Measurements from ENCODE around the gene ERGIC1. TPM values are rescaled to one million over a fixed set of nuclear protein-coding genes. Genes with fewer than 3 reads are reported as not detected.

The ERGIC1 gene
- total RNA-seq, 1 experiment from 2014 or later, result 89.8 TPM

DNA sequence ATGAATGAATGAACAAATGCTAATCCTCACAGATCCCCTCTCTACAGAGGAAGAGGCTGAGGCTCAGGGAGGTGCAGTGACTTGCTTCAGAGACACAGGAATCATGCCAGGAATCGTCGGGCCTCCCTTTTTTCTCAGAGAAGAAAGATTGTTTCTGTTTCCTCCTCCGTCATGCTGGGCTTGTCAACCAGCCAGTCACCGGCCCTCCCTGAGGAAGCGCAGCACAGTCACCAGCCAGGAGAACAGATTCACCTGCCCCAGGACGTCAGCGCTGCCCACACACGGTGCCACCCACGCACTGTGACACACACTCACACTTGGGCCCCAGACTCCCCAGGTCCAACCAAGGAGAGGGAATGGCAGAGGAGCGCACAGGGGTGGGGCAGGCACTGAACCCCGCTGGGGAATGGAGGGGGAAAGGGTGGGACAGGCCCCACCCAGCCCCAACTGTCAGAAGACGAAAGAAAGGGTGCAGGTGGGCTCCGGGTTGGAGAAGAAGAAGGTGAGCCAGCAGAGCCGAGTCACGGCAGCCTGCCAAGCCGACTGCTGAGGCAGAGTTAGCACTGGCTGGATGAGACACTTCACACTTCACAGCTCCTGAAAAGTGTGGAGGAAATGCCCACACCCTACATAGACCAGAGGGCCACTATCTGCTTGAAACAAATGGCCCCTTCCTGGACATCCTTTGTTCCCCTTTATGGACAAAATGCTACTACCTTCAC, 13.8 kb upstream of the ERGIC1 start:
- DNase-seq (ENCODE audit: low spot score) (no peak), ATAC-seq (no peak)
- H3K27ac Mint-ChIP-seq, result no peak overlapping the region
- peaks cover 6% of the 10 kb centered on the region for H3K4me1 Mint-ChIP-seq
- CTCF ChIA-PET, result no interaction called here
- H3K9me3 Mint-ChIP-seq, result peaks cover 2% of the 10 kb centered on the region
- H3K36me3 Mint-ChIP-seq, result no peaks in the 10 kb centered on the region
- H3K27me3 Mint-ChIP-seq (ENCODE audit: low read depth), result peaks cover 33% of the 10 kb centered on the region
- TF ChIP-seq PRRX2 (CRISPR knock-in tag; IDR thresholded peaks at IDR 0.05) (no peak), TP53 (CRISPR knock-in tag; IDR thresholded peaks at IDR 0.05) (no peak), FOXP1 (CRISPR knock-in tag; IDR thresholded peaks at IDR 0.05; ENCODE audit: borderline replicate concordance) (no peak), FOXK1 (CRISPR knock-in tag; IDR thresholded peaks at IDR 0.05) (no peak), TEAD1 (CRISPR knock-in tag; IDR thresholded peaks at IDR 0.05) (no peak), IRF2 (CRISPR knock-in tag; IDR thresholded peaks at IDR 0.05; ENCODE audit: borderline replicate concordance, low read depth) (no peak), GABPB1 (CRISPR knock-in tag; IDR thresholded peaks at IDR 0.05) (no peak), SMAD4 (CRISPR knock-in tag; IDR thresholded peaks at IDR 0.05) (no peak), ZNF423 (CRISPR knock-in tag; IDR thresholded peaks at IDR 0.05) (no peak), CREM (CRISPR knock-in tag; IDR thresholded peaks at IDR 0.05) (no peak), E2F1 (CRISPR knock-in tag; IDR thresholded peaks at IDR 0.05) (no peak), ZNF138 (CRISPR knock-in tag; conservative IDR thresholded peaks at IDR 0.05) (no peak)
- TF ChIP-seq, protein P1, sequence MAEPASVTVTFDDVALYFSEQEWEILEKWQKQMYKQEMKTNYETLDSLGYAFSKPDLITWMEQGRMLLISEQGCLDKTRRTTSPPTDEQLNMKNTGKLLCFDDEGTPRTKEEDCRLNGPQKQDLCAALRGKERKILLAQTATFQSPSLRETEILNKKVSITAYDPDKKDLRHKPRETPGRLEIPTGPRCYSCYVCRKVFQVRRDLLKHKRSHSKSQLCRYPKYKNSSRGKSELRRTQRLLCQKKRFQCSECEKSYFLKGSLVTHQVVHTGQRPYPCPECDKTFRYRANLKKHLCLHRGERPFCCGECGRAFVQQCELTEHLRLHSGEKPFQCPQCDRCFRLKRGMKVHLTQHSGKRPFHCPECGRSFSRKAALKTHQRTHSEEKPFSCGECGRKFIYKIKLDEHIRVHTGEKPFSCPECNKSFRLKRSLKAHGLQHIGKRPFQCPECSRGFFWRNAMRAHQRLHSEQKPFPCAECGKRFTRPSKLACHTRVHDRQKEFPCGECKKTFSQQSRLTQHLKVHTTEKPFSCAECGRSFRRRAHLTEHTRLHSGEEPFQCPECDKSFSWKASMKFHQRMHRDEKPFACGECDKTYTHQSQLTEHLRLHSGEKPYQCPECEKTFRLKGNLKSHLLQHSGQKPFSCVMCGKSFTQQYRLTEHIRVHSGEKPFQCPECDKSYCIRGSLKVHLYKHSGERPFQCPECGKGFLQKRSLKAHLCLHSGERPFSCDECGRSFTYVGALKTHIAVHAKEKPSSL (CRISPR knock-in tag; conservative IDR thresholded peaks at IDR 0.05), result no peak
- TF ChIP-seq, protein P2, sequence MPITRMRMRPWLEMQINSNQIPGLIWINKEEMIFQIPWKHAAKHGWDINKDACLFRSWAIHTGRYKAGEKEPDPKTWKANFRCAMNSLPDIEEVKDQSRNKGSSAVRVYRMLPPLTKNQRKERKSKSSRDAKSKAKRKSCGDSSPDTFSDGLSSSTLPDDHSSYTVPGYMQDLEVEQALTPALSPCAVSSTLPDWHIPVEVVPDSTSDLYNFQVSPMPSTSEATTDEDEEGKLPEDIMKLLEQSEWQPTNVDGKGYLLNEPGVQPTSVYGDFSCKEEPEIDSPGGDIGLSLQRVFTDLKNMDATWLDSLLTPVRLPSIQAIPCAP (CRISPR knock-in tag; IDR thresholded peaks at IDR 0.05), result no peak
- TF ChIP-seq, protein P3, sequence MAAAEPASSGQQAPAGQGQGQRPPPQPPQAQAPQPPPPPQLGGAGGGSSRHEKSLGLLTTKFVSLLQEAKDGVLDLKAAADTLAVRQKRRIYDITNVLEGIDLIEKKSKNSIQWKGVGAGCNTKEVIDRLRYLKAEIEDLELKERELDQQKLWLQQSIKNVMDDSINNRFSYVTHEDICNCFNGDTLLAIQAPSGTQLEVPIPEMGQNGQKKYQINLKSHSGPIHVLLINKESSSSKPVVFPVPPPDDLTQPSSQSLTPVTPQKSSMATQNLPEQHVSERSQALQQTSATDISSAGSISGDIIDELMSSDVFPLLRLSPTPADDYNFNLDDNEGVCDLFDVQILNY (CRISPR knock-in tag; IDR thresholded peaks at IDR 0.05), result no peak
- POLR2A ChIA-PET, result no interaction called here
- H3K4me3 Mint-ChIP-seq, result no peak overlapping the region

- peaks cover 32% of the 10 kb centered on the region for H3K27me3 Mint-ChIP-seq (ENCODE audit: low read depth)
- no peak overlapping the region for H3K4me3 Mint-ChIP-seq
- H3K4me1 Mint-ChIP-seq, result peaks cover 6% of the 10 kb centered on the region
- DNase-seq (ENCODE audit: low spot score), result no peak
- POLR2A ChIA-PET, result no interaction called here
- peaks cover 12% of the 10 kb centered on the region for H3K9me3 Mint-ChIP-seq
- CTCF ChIA-PET, result interaction anchor here (1.7 kb wide), 1 partner anchor 49 kb away, joined by 5 read pairs; no protein-coding TSS in a partner anchor
- TF ChIP-seq, protein P2 (CRISPR knock-in tag; IDR thresholded peaks at IDR 0.05), result no peak
- TF ChIP-seq ZNF416 (CRISPR knock-in tag; IDR thresholded peaks at IDR 0.05) (no peak), SMAD4 (CRISPR knock-in tag; IDR thresholded peaks at IDR 0.05) (no peak), ZNF423 (CRISPR knock-in tag; IDR thresholded peaks at IDR 0.05) (no peak), ERG (CRISPR knock-in tag; IDR thresholded peaks at IDR 0.05) (no peak), ETV6 (CRISPR knock-in tag; IDR thresholded peaks at IDR 0.05) (no peak), ZNF512 (CRISPR knock-in tag; IDR thresholded peaks at IDR 0.05; ENCODE audit: borderline replicate concordance) (no peak), JUN (CRISPR knock-in tag; IDR thresholded peaks at IDR 0.05) (no peak), TP53 (CRISPR knock-in tag; IDR thresholded peaks at IDR 0.05) (no peak), GABPB1 (CRISPR knock-in tag; IDR thresholded peaks at IDR 0.05) (no peak), ZBTB21 (CRISPR knock-in tag; IDR thresholded peaks at IDR 0.05; ENCODE audit: borderline replicate concordance) (no peak), ZNF138 (CRISPR knock-in tag; conservative IDR thresholded peaks at IDR 0.05) (no peak), ELF4 (CRISPR knock-in tag; IDR thresholded peaks at IDR 0.05; ENCODE audit: low read depth) (no peak), TCF7 (CRISPR knock-in tag; IDR thresholded peaks at IDR 0.05; ENCODE audit: low read depth) (no peak), RELA (CRISPR knock-in tag; IDR thresholded peaks at IDR 0.05; ENCODE audit: borderline replicate concordance) (no peak)
- TF ChIP-seq, protein P4, sequence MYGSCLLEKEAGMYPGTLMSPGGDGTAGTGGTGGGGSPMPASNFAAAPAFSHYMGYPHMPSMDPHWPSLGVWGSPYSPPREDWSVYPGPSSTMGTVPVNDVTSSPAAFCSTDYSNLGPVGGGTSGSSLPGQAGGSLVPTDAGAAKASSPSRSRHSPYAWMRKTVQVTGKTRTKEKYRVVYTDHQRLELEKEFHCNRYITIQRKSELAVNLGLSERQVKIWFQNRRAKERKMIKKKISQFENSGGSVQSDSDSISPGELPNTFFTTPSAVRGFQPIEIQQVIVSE (CRISPR knock-in tag; IDR thresholded peaks at IDR 0.05; ENCODE audit: borderline replicate concordance), result no peak
- no peak for ATAC-seq
- H3K27ac Mint-ChIP-seq, result no peak overlapping the region
- H3K36me3 Mint-ChIP-seq, result no peaks in the 10 kb centered on the region
Measured at GRCh38 chr5:172821340-172821985, 12.6 kb upstream of the ERGIC1 start.
